Measurements from ENCODE around the gene PPP1R15A. TPM values are rescaled to one million over a fixed set of nuclear protein-coding genes. Genes with fewer than 3 reads are reported as not detected.

The PPP1R15A gene
- total RNA-seq, 4 donors from 2014 or later, result 19.3 to 41.6 (median 33.3) TPM

GRCh38 chr19:48833049-48833448 is 39.2 kb upstream of the PPP1R15A start:
- Histone ChIP-seq H3K4me1 (peaks cover 0 to 25% (median 2%) of the 10 kb centered on the region in 3 donors), H3K27me3 (no peaks in the 10 kb centered on the region), H3K4me3 (no peak overlapping the region), H3K36me3 (peaks cover 0 to 35% (median 0%) of the 10 kb centered on the region in 3 donors), H3K27ac (no peak overlapping the region), H3K9me3 (no peaks in the 10 kb centered on the region)
- no peak for DNase-seq
- TF ChIP-seq POLR2A (IDR thresholded peaks at IDR 0.05), result no peak
- no peak for TF ChIP-seq CTCF (IDR thresholded peaks at IDR 0.05)
- intact Hi-C loops (cut with DNase I), result no loop called here
- WGBS, 2 donors, result 79 to 83% methylated on average over 5 of the region's 5 CpGs

- no peak for TF ChIP-seq CTCF (IDR thresholded peaks at IDR 0.05)
- TF ChIP-seq POLR2A (IDR thresholded peaks at IDR 0.05), result no peak
- no peak overlapping the region for H3K27ac ChIP-seq
- WGBS, 2 donors, result 70 to 73% methylated on average over 5 of the region's 5 CpGs
- H3K27me3 ChIP-seq, result no peaks in the 10 kb centered on the region
- no peaks in the 10 kb centered on the region for H3K9me3 ChIP-seq
- H3K4me1 ChIP-seq, result peaks cover 0 to 25% (median 2%) of the 10 kb centered on the region in 3 donors
- intact Hi-C loops (cut with DNase I), result no loop called here
- no peak for DNase-seq
- H3K36me3 ChIP-seq, result peaks cover 0 to 35% (median 0%) of the 10 kb centered on the region in 3 donors
- H3K4me3 ChIP-seq, result no peak overlapping the region
These were observed 38.2 kb upstream of the PPP1R15A start for GRCh38 chr19:48833977-48834376.

DNA sequence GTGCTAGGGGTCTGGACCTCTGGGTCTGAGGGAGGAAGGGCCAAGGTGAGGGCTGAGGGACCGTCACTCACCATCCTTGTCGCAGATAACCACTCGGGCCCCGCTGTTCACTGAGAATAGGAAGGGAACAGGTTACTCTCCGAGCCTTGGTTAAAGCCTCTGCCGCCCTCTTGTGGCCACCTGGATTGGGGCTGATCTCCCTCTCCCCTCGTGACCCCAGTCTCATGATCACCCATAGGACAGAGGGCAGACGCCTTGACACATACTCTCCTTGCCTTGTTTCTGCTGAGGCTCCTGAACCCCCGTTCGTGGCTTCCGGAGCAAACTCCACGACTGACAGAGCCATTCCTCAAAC is 36.5 kb upstream of the PPP1R15A start:
- TF ChIP-seq POLR2A (IDR thresholded peaks at IDR 0.05), result peak in 1 of 4 donors; percentile 36
- TF ChIP-seq CTCF (IDR thresholded peaks at IDR 0.05), result peak; percentile 90 to 97 (median 94)
- WGBS, 2 donors, result 0 to 7% methylated on average over 6 to 9 of the region's 12 CpGs
- intact Hi-C loops (cut with DNase I), result loop anchor here (2.0 kb wide), 1 partner anchor 41 kb away; no protein-coding TSS in a partner anchor

DNA sequence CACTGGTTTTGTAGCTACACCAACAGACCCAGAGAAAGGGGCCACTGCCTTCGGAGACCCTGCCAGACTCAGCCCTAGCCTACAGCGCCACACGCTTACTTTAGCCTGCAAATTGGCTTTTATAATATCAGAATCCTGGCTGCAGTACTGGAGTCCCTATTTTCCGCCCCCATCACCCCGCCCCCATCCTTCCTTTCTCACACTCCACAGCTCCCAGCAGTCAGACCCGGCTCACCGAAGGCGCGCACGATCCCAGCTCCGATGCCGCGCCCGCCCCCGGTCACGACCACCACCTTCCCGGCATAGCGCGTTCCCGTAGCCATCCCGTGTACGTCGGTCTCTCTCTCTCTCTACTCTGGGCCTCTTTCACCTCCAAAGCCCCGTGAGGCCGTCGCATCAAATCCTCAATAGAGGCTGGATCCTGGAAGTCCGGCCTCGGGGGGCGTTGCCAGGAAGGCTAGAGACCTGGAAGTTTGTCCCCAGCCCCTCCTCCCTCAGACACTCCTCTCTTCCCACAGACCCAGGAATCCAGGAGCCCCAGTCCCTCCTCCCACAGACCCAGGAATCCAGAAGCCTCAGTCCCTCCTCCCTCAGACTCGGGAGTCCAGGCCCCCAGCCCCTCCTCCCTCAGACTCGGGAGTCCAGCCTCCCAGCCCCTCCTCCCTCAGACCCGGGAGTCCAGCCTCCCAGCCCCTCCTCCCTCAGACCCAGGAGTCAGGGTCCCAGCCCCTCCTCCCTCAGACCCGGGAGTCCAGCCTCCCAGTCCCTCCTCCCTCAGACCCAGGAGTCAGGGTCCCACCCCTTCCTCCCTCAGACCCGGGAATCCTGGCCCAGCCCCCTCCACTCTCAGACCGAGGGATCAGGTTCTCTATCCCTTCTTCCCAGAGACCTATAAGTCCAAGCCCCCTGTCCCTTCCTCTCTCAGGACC is 35.9 kb upstream of the PPP1R15A start, which contains the start of gene HSD17B14:
TSS of gene HSD17B14 (minus strand) at position 403 of the 929 bp plus-strand sequence. CDS start at position 323, 80 bp downstream.
- peak within 1 kb of the TSS; percentile 2 to 62 (median 40) for H3K4me3 ChIP-seq
- H3K9me3 ChIP-seq, result no peaks in the 10 kb centered on the region
- H3K36me3 ChIP-seq, result peaks cover 0 to 24% (median 0%) of the 10 kb centered on the region in 3 donors
- 31 to 38% methylated on average over 20 to 25 of the region's 35 CpGs for WGBS, 2 donors
- no peak for DNase-seq
- no peak for TF ChIP-seq CTCF (IDR thresholded peaks at IDR 0.05)
- TF ChIP-seq POLR2A (IDR thresholded peaks at IDR 0.05), result no peak
- intact Hi-C loops (cut with DNase I), result loop anchor here (2.0 kb wide), 1 partner anchor 42 kb away; no protein-coding TSS in a partner anchor
- no peaks in the 10 kb centered on the region for H3K27me3 ChIP-seq
- H3K4me1 ChIP-seq, result peaks cover 0 to 25% (median 2%) of the 10 kb centered on the region in 3 donors
- H3K27ac ChIP-seq, result peak within 1 kb of the TSS; percentile 58 to 89 (median 82)

More for the DNA sequence above, 36.5 kb upstream of the PPP1R15A start:
- H3K9me3 ChIP-seq, result no peaks in the 10 kb centered on the region
- H3K27me3 ChIP-seq, result no peaks in the 10 kb centered on the region
- peak overlapping the region; percentile 58 to 89 (median 82) for H3K27ac ChIP-seq
- peak; percentile 51 for DNase-seq
- H3K4me3 ChIP-seq, result peak overlapping the region; percentile 2 to 62 (median 40)
- H3K36me3 ChIP-seq, result peaks cover 0 to 31% (median 0%) of the 10 kb centered on the region in 3 donors
- H3K4me1 ChIP-seq, result peaks cover 0 to 25% (median 2%) of the 10 kb centered on the region in 3 donors
